Gastrocnemius medialis (tissue), 4 donors: ENCODE measurements around the gene HSD3B2. TPM values are rescaled to one million over a fixed set of nuclear protein-coding genes. Genes with fewer than 3 reads are reported as not detected.
A peak's percentile ranks its signal among the peaks of the same experiment; 100 is the strongest.

Experiments used
- ATAC-seq, 2 donors: fragments of 150-250 bp; one replicate each; pipeline ENCODE4 v1.9.1; 2016
- DNase-seq, 2 donors: peaks; one replicate each; pipeline ENCODE4 v3.0.0-alpha.2; 2019
- H3K27ac ChIP-seq, 4 donors: fragments of 200-600 bp; sonication (generic); 1 replicate in 1 of 4; 2 replicates in 3 of 4; pipeline ENCODE4 v1.5.1; 2016 to 2018; ENCODE audit warnings: mild to moderate bottlenecking in 2 of 4, moderate library complexity in 1 of 4
- H3K27me3 ChIP-seq, 3 donors: fragments of 200-600 bp; sonication (generic) in 2 of 3; 1 replicate in 1 of 3; 2 replicates in 2 of 3; pipeline versions ENCODE4 v1.5.1 to v1.6.0; 2016 to 2019; ENCODE audit warnings: mild to moderate bottlenecking in 1 of 3, moderate library complexity in 1 of 3
- H3K36me3 ChIP-seq, 2 donors: fragments of 200-600 bp; sonication (generic) in 1 of 2; one replicate each; pipeline ENCODE4 v1.5.1; 2017 to 2018
- H3K4me1 ChIP-seq, 2 donors: fragments of 200-600 bp; sonication (generic) in 1 of 2; one replicate each; pipeline ENCODE4 v1.5.1; 2016 to 2017; ENCODE audit warnings: mild to moderate bottlenecking in 2 of 2
- H3K4me3 ChIP-seq, 4 donors: fragments of 200-600 bp; sonication (generic) in 3 of 4; 1 replicate in 1 of 4; 2 replicates in 3 of 4; pipeline ENCODE4 v1.5.1; 2016 to 2019; ENCODE audit warnings: mild to moderate bottlenecking in 2 of 4
- H3K9me3 ChIP-seq, 3 donors: fragments of 200-600 bp; sonication (generic) in 2 of 3; 1 replicate in 1 of 3; 2 replicates in 2 of 3; pipeline ENCODE4 v1.5.1; 2016 to 2019
- POLR2A ChIP-seq, 2 donors: fragments of 450-650 bp; IDR thresholded peaks; one replicate each; pipeline ENCODE4 v1.6.1; 2017; ENCODE audit warnings: antibody characterized with exemption in 2 of 2, mild to moderate bottlenecking in 2 of 2, moderate library complexity in 2 of 2
- in situ Hi-C, 4 donors: fragments of 200-750 bp; cut with MboI; loops; one replicate each; pipeline versions ENCODE4 v1.15.0 to v1.8.0; 2017; ENCODE audit warnings: low sequenced_read_pairs in 4 of 4
- intact Hi-C: fragments of 100-400 bp; cut with DNase I; formaldehyde crosslinking; loops from one replicate; pipeline ENCODE4 v1.15.1; 2023; ENCODE audit warnings: low total_unique reads
- total RNA-seq, 4 donors: library from RNA; depleted of rRNA; stranded (reverse); fragments of >200 nt; gene quantifications; one replicate each; pipeline versions ENCODE4 v1.1.0 to v1.2.3, GENCODE V29; 2016
- TF ChIP-seq, protein P1 (sequence below), 5 experiments: fragments of 450-650 bp in 3 of 5; fragments of 200-600 bp in 2 of 5; sonication (generic) in 2 of 5; IDR thresholded peaks in 4 of 5; conservative IDR thresholded peaks in 1 of 5; 1 replicate in 4 of 5; 2 replicates in 1 of 5; pipeline ENCODE4 v1.5.1; 2016 to 2019; ENCODE audit warnings: antibody characterized with exemption in 5 of 5, mild to moderate bottlenecking in 3 of 5, moderate library complexity in 3 of 5

The HSD3B2 gene
- under 1 TPM in 1 of 4 donors, not detected in 3; 0.66 TPM for total RNA-seq

DNA sequence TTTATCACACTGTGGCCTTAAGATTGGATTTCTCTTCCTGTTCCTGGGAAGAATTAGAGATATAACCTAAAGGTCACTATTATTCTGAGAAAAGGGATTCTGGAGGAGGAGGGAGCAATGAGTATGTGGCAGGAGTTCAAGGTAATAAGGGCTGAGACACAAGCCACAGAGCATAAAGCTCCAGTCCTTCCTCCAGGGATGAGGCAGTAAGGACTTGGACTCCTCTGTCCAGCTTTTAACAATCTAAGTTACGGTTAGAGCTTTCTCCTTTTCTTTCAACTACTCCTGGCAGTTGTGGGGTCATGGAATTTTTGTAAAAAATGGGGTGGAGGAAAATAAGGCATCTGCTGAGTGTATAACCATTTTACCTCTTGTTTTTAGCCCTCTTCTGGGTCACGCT is at the start of gene HSD3B2:
TSS of gene HSD3B2 (plus strand) at position 201 of the 400 bp plus-strand sequence. CDS start 270 bp downstream, outside the sequence.
- DNase-seq, result no peak
- Histone ChIP-seq H3K4me1 (no peaks in the 10 kb centered on the region), H3K4me3 (no peak within 1 kb of the TSS), H3K36me3 (no peaks in the 10 kb centered on the region), H3K9me3 (no peaks in the 10 kb centered on the region), H3K27me3 (no peaks in the 10 kb centered on the region), H3K27ac (no peak within 1 kb of the TSS)
- TF ChIP-seq, protein P1, sequence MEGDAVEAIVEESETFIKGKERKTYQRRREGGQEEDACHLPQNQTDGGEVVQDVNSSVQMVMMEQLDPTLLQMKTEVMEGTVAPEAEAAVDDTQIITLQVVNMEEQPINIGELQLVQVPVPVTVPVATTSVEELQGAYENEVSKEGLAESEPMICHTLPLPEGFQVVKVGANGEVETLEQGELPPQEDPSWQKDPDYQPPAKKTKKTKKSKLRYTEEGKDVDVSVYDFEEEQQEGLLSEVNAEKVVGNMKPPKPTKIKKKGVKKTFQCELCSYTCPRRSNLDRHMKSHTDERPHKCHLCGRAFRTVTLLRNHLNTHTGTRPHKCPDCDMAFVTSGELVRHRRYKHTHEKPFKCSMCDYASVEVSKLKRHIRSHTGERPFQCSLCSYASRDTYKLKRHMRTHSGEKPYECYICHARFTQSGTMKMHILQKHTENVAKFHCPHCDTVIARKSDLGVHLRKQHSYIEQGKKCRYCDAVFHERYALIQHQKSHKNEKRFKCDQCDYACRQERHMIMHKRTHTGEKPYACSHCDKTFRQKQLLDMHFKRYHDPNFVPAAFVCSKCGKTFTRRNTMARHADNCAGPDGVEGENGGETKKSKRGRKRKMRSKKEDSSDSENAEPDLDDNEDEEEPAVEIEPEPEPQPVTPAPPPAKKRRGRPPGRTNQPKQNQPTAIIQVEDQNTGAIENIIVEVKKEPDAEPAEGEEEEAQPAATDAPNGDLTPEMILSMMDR (IDR thresholded peaks at IDR 0.05 in 4 of 5, conservative IDR thresholded peaks at IDR 0.05 in 1 of 5), result no peak
- TF ChIP-seq POLR2A (IDR thresholded peaks at IDR 0.05), result no peak
- no peak for ATAC-seq
- in situ Hi-C loops, result no loop called here
- intact Hi-C loops, result no loop called here

GRCh38 chr1:119366424-119366823 is 48.5 kb upstream of the HSD3B2 start:
- Histone ChIP-seq H3K4me3 (no peak overlapping the region), H3K27ac (no peak overlapping the region), H3K4me1 (no peaks in the 10 kb centered on the region), H3K27me3 (no peaks in the 10 kb centered on the region), H3K9me3 (no peaks in the 10 kb centered on the region), H3K36me3 (no peaks in the 10 kb centered on the region)
- intact Hi-C loops, result no loop called here
- in situ Hi-C loops, result loop anchor here in 1 of 4 donors (25.0 kb wide), 1 partner anchor 1204 kb away; no protein-coding TSS in a partner anchor
- no peak for ATAC-seq
- TF ChIP-seq POLR2A (IDR thresholded peaks at IDR 0.05), result no peak
- TF ChIP-seq, protein P1 (IDR thresholded peaks at IDR 0.05 in 4 of 5, conservative IDR thresholded peaks at IDR 0.05 in 1 of 5), result no peak
- no peak for DNase-seq

- TF ChIP-seq, protein P1 (IDR thresholded peaks at IDR 0.05 in 4 of 5, conservative IDR thresholded peaks at IDR 0.05 in 1 of 5), result peak; percentile 55 to 65 (median 57)
- no peak for TF ChIP-seq POLR2A (IDR thresholded peaks at IDR 0.05)
- Histone ChIP-seq H3K36me3 (no peaks in the 10 kb centered on the region), H3K4me3 (no peak overlapping the region), H3K27ac (no peak overlapping the region), H3K27me3 (no peaks in the 10 kb centered on the region), H3K9me3 (no peaks in the 10 kb centered on the region), H3K4me1 (no peaks in the 10 kb centered on the region)
- ATAC-seq, result peak in 1 of 2 donors; percentile 33
- in situ Hi-C loops, result loop anchor here in 1 of 4 donors (25.0 kb wide), 1 partner anchor 1205 kb away; no protein-coding TSS in a partner anchor
- intact Hi-C loops, result no loop called here
- DNase-seq, result no peak
These were observed 47.4 kb upstream of the HSD3B2 start for GRCh38 chr1:119367432-119368124.

GRCh38 chr1:119368554-119368953 is 46.4 kb upstream of the HSD3B2 start, which contains the start of gene HAO2:
TSS of gene HAO2 (plus strand) at chr1:119368785. CDS start at chr1:119381086, 12,301 bp downstream.
- no peak within 1 kb of the TSS for H3K27ac ChIP-seq
- in situ Hi-C loops, result loop anchor here in 1 of 4 donors (25.0 kb wide), 1 partner anchor 1206 kb away; no protein-coding TSS in a partner anchor
- intact Hi-C loops, result no loop called here
- H3K36me3 ChIP-seq, result no peaks in the 10 kb centered on the region
- TF ChIP-seq POLR2A (IDR thresholded peaks at IDR 0.05), result no peak
- TF ChIP-seq, protein P1 (IDR thresholded peaks at IDR 0.05 in 4 of 5, conservative IDR thresholded peaks at IDR 0.05 in 1 of 5), result no peak
- no peak for DNase-seq
- H3K27me3 ChIP-seq, result no peaks in the 10 kb centered on the region
- H3K9me3 ChIP-seq, result no peaks in the 10 kb centered on the region
- ATAC-seq, result no peak
- no peak within 1 kb of the TSS for H3K4me3 ChIP-seq
- no peaks in the 10 kb centered on the region for H3K4me1 ChIP-seq
